Measurements from ENCODE around the gene HBG1. TPM values are rescaled to one million over a fixed set of nuclear protein-coding genes. Genes with fewer than 3 reads are reported as not detected.

HBG1 gene
- total RNA-seq, 1 donor from 2014 or later, result not detected

DNA sequence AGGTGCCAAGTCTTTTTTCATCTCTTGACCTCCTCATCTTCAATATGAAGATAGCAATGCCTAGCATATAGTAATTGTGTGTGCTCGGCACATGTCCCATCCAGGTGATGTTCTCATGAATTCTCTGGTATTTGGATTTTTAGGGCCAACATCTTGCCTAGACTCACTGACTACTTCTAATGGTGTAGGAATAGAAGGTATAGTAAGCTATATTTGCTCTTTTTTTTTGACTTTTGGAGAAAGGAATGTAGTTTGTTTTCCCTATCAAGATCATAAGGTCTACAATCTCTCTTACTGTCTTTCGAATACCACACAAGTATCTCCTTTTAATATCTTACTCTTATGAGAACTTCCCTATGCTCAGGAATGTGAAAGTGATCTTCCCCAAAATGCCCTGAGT, 18.5 kb downstream of the HBG1 start:
- Histone ChIP-seq H3K4me1 (no peaks in the 10 kb centered on the region), H3K9me3 (no peaks in the 10 kb centered on the region), H3K27me3 (no peaks in the 10 kb centered on the region), H3K27ac (no peak overlapping the region), H3K36me3 (no peaks in the 10 kb centered on the region), H3K4me3 (no peak overlapping the region)
- intact Hi-C loops (cut with DNase I), result no loop called here
- DNase-seq (ENCODE audit: low spot score in 2 of 2), result no peak
- TF ChIP-seq, protein P1, sequence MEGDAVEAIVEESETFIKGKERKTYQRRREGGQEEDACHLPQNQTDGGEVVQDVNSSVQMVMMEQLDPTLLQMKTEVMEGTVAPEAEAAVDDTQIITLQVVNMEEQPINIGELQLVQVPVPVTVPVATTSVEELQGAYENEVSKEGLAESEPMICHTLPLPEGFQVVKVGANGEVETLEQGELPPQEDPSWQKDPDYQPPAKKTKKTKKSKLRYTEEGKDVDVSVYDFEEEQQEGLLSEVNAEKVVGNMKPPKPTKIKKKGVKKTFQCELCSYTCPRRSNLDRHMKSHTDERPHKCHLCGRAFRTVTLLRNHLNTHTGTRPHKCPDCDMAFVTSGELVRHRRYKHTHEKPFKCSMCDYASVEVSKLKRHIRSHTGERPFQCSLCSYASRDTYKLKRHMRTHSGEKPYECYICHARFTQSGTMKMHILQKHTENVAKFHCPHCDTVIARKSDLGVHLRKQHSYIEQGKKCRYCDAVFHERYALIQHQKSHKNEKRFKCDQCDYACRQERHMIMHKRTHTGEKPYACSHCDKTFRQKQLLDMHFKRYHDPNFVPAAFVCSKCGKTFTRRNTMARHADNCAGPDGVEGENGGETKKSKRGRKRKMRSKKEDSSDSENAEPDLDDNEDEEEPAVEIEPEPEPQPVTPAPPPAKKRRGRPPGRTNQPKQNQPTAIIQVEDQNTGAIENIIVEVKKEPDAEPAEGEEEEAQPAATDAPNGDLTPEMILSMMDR (IDR thresholded peaks at IDR 0.05), result no peak

DNA sequence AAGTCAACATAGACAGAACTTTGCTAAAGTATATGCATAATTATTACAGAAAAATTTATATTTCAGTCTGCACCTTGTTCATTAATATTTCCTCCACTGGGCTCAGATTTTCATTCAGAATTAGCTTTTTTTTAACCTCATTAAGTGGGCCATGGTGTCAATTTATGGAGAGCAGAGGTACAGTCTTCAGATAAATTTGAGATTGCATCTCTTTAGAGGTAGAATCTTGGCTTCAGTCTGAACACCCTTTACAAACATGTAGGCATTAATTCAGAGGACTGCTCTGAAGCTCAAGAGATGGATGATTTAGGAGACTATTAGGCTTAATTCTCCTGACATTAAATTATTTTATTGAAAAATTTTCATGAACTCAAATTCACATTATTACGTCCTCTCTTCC, 19.4 kb downstream of the HBG1 start:
- Histone ChIP-seq H3K27ac (no peak overlapping the region), H3K9me3 (no peaks in the 10 kb centered on the region), H3K4me3 (no peak overlapping the region), H3K4me1 (no peaks in the 10 kb centered on the region), H3K36me3 (no peaks in the 10 kb centered on the region), H3K27me3 (no peaks in the 10 kb centered on the region)
- intact Hi-C loops (cut with DNase I), result no loop called here
- DNase-seq (ENCODE audit: low spot score in 2 of 2), result no peak
- TF ChIP-seq, protein P1 (IDR thresholded peaks at IDR 0.05), result no peak

DNA sequence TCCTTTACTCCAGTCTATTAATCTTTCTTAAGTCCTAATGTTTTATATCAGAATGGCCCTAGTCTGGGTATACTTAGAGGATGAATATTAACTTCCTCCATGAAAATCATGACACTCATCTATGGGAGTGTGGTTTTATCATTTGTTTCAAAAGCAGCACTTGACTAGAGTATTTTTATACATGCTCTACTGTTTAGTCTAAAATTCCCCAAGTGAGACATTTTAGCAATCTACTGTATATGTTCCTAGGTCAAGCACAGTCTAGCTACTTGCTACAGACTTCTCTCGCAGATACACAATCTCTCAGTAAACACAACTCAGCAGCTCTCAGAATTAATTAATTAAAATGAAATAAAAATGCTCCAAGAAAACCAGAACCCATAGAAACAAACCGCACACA, 19.9 kb downstream of the HBG1 start:
- Histone ChIP-seq H3K4me1 (no peaks in the 10 kb centered on the region), H3K9me3 (no peaks in the 10 kb centered on the region), H3K4me3 (no peak overlapping the region), H3K36me3 (no peaks in the 10 kb centered on the region), H3K27me3 (no peaks in the 10 kb centered on the region), H3K27ac (no peak overlapping the region)
- TF ChIP-seq, protein P1 (IDR thresholded peaks at IDR 0.05), result no peak
- intact Hi-C loops (cut with DNase I), result no loop called here
- no peak for DNase-seq (ENCODE audit: low spot score in 2 of 2)

DNA sequence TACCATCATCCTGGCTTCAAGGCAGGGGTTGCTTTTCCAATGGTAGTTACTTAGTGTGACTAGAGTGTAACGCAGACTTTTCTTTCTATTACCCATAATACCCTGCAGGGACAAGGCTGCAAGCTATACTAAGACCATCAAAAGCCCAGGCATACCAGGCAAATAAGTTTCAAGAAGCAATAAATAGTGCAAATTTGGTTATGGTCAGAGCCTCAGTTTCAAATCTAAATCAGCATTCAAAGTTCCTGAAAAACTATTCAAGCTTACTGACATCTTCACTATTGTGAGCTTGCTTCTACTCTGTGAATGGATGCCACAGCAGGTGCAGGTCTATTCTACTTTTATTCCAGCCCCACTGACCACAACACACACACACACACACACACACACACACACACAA, 20.3 kb downstream of the HBG1 start:
- intact Hi-C loops (cut with DNase I), result no loop called here
- TF ChIP-seq, protein P1 (IDR thresholded peaks at IDR 0.05), result no peak
- Histone ChIP-seq H3K4me3 (no peak overlapping the region), H3K4me1 (no peaks in the 10 kb centered on the region), H3K9me3 (no peaks in the 10 kb centered on the region), H3K27me3 (no peaks in the 10 kb centered on the region), H3K36me3 (no peaks in the 10 kb centered on the region), H3K27ac (no peak overlapping the region)
- no peak for DNase-seq (ENCODE audit: low spot score in 2 of 2)

DNA sequence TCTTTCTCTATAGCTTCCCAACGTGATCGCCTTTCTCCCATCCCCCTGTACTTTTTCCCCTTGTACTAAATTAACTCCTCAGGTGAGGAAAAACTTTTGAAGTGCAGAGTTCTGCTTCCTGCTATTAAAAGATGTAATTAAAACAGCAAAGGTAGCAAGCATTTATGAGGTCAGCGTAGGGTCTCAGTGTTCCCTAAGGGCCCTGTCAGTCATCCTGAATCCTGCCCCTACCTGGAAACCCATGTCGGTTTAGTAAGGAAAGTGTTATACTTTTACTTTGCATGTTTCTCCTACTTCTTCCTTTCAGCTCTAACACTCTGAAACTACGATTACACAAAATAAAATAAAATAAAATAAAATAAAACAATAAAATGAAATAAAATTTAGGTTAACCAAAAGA, 21.5 kb downstream of the HBG1 start:
- Histone ChIP-seq H3K36me3 (no peaks in the 10 kb centered on the region), H3K9me3 (no peaks in the 10 kb centered on the region), H3K4me1 (no peaks in the 10 kb centered on the region), H3K27ac (no peak overlapping the region), H3K27me3 (no peaks in the 10 kb centered on the region), H3K4me3 (no peak overlapping the region)
- intact Hi-C loops (cut with DNase I), result no loop called here
- DNase-seq (ENCODE audit: low spot score in 2 of 2), result no peak
- TF ChIP-seq, protein P1 (IDR thresholded peaks at IDR 0.05), result no peak

DNA sequence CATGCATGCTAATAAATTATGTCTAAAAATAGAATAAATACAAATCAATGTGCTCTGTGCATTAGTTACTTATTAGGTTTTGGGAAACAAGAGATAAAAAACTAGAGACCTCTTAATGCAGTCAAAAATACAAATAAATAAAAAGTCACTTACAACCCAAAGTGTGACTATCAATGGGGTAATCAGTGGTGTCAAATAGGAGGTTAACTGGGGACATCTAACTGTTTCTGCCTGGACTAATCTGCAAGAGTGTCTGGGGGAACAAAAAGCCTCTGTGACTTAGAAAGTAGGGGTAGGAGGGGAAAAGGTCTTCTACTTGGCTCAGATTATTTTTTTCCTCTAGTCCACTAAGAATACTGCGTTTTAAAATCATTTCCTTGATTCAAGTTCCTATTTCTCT, 22.0 kb downstream of the HBG1 start:
- TF ChIP-seq, protein P1 (IDR thresholded peaks at IDR 0.05), result no peak
- H3K4me1 ChIP-seq, result no peaks in the 10 kb centered on the region
- DNase-seq (ENCODE audit: low spot score in 2 of 2), result no peak
- H3K9me3 ChIP-seq, result no peaks in the 10 kb centered on the region
- H3K27me3 ChIP-seq, result no peaks in the 10 kb centered on the region
- no peaks in the 10 kb centered on the region for H3K36me3 ChIP-seq
- no peak overlapping the region for H3K27ac ChIP-seq
- intact Hi-C loops (cut with DNase I), result no loop called here
- H3K4me3 ChIP-seq, result no peak overlapping the region
